Pons (tissue), 1 donor: Measurements from ENCODE around the gene POSTN.

Experiments used
- DNase-seq: peaks from one replicate; pipeline ENCODE4 v3.0.0-alpha.2; 2016; ENCODE audit warnings: low spot score

The POSTN gene

GRCh38 chr13:37598597-37598996 lies at the start of gene POSTN:
Gene POSTN, minus strand, starts transcription at chr13:37598768. Its CDS starts 42 bp downstream, at chr13:37598726.
- DNase-seq, result no peak

- DNase-seq, result no peak
Observed at GRCh38 chr13:37647031-37647650, 48.6 kb upstream of the POSTN start.

GRCh38 chr13:37646531-37646930 lies 48.0 kb upstream of the POSTN start:
- DNase-seq, result no peak

GRCh38 chr13:37645181-37645740 lies 46.7 kb upstream of the POSTN start:
- no peak for DNase-seq

GRCh38 chr13:37641391-37641790 lies 42.8 kb upstream of the POSTN start:
- no peak for DNase-seq

GRCh38 chr13:37640499-37640898 lies 41.9 kb upstream of the POSTN start:
- peak; percentile 32 for DNase-seq

- DNase-seq, result no peak
Observed at GRCh38 chr13:37636701-37637100, 38.1 kb upstream of the POSTN start.

- DNase-seq, result no peak
Observed at GRCh38 chr13:37632294-37632693, 33.7 kb upstream of the POSTN start.

- no peak for DNase-seq
Observed at GRCh38 chr13:37627428-37627827, 28.9 kb upstream of the POSTN start.

- DNase-seq, result no peak
Observed at GRCh38 chr13:37621811-37622361, 23.3 kb upstream of the POSTN start.

GRCh38 chr13:37618554-37618953 lies 20.0 kb upstream of the POSTN start:
- DNase-seq, result no peak

GRCh38 chr13:37617173-37617572 lies 18.6 kb upstream of the POSTN start:
- DNase-seq, result no peak

- no peak for DNase-seq
Observed at GRCh38 chr13:37616131-37616530, 17.6 kb upstream of the POSTN start.

GRCh38 chr13:37615276-37615675 lies 16.7 kb upstream of the POSTN start:
- no peak for DNase-seq

GRCh38 chr13:37613638-37614037 lies 15.1 kb upstream of the POSTN start:
- DNase-seq, result no peak

- no peak for DNase-seq
Observed at GRCh38 chr13:37613236-37613635, 14.7 kb upstream of the POSTN start.

GRCh38 chr13:37608750-37609339 lies 10.3 kb upstream of the POSTN start:
- no peak for DNase-seq

- peak; percentile 72 for DNase-seq
Observed at GRCh38 chr13:37602733-37603381, 4.3 kb upstream of the POSTN start.

GRCh38 chr13:37601648-37602440 lies 3.3 kb upstream of the POSTN start:
- peak; percentile 36 for DNase-seq

- no peak for DNase-seq
Observed at GRCh38 chr13:37599519-37599918, 951 bp upstream of the POSTN start.

GRCh38 chr13:37597477-37598025 lies 1.0 kb downstream of the POSTN start:
- DNase-seq, result no peak

GRCh38 chr13:37596805-37597204 lies 1.8 kb downstream of the POSTN start:
- DNase-seq, result no peak
